ENCODE data around the gene IGF1R.
"Not testable (repeated sequence)": the region's sequence is repeated elsewhere in the genome, so short reads cannot be mapped to it uniquely, and the experiment has no call there.

IGF1R gene

DNA sequence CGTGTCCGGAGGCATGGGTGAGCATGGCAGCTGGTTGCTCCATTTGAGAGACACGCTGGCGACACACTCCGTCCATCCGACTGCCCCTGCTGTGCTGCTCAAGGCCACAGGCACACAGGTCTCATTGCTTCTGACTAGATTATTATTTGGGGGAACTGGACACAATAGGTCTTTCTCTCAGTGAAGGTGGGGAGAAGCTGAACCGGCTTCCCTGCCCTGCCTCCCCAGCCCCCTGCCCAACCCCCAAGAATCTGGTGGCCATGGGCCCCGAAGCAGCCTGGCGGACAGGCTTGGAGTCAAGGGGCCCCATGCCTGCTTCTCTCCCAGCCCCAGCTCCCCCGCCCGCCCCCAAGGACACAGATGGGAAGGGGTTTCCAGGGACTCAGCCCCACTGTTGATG, 309.7 kb downstream of the IGF1R start:
- Histone ChIP-seq H3K9ac (no peak overlapping the region), H3K4me2 (peak overlapping the region in 2 of 11 experiments; percentile 60 to 77; a peak in 1 of 22 replicates), H3K9me3 (replicated peaks in 1 of 11) (peaks cover 33 to 43% (median 41%) of the 10 kb centered on the region in 11 experiments), H3K4me1 (peaks cover 32 to 49% (median 47%) of the 10 kb centered on the region in 10 experiments), H3K27me3 (no peaks in the 10 kb centered on the region), H4K20me1 (peaks cover 12 to 44% (median 35%) of the 10 kb centered on the region in 11 experiments; a peak in 18 of 22 replicates), H3K4me3 (no peak overlapping the region), H3K27ac (peak overlapping the region in 2 of 11 experiments; percentile 10 to 75; a peak in 2 of 22 replicates), H3K36me3 (peaks cover 94 to 100% (median 99%) of the 10 kb centered on the region in 11 experiments)
- no peak for TF ChIP-seq Cebpa-rat (IDR thresholded peaks at IDR 0.05)

DNA sequence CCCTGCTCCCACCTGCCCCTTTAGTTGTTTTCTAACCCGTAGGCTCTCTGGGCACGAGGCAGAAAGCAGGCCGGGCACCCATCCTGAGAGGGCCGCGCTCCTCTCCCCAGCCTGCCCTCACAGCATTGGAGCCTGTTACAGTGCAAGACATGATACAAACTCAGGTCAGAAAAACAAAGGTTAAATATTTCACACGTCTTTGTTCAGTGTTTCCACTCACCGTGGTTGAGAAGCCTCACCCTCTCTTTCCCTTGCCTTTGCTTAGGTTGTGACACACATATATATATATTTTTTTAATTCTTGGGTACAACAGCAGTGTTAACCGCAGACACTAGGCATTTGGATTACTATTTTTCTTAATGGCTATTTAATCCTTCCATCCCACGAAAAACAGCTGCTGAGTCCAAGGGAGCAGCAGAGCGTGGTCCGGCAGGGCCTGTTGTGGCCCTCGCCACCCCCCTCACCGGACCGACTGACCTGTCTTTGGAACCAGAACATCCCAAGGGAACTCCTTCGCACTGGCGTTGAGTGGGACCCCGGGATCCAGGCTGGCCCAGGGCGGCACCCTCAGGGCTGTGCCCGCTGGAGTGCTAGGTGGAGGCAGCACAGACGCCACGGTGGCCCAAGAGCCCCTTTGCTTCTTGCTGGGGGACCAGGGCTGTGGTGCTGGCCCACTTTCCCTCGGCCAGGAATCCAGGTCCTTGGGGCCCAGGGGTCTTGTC, 310.7 kb downstream of the IGF1R start:
- no peak overlapping the region for H3K27ac ChIP-seq
- H3K9ac ChIP-seq = no peak overlapping the region
- H3K9me3 ChIP-seq (replicated peaks in 1 of 11) = peaks cover 33 to 43% (median 41%) of the 10 kb centered on the region in 11 experiments
- peaks cover 8 to 34% (median 26%) of the 10 kb centered on the region in 11 experiments; a peak in 17 of 22 replicates for H4K20me1 ChIP-seq
- TF ChIP-seq Cebpa-rat (IDR thresholded peaks at IDR 0.05) = no peak
- H3K4me1 ChIP-seq = peaks cover 31 to 39% (median 38%) of the 10 kb centered on the region in 10 experiments
- H3K4me3 ChIP-seq = no peak overlapping the region
- H3K36me3 ChIP-seq = peaks cover 92 to 100% (median 97%) of the 10 kb centered on the region in 11 experiments
- H3K27me3 ChIP-seq = no peaks in the 10 kb centered on the region
- H3K4me2 ChIP-seq = no peak overlapping the region

DNA sequence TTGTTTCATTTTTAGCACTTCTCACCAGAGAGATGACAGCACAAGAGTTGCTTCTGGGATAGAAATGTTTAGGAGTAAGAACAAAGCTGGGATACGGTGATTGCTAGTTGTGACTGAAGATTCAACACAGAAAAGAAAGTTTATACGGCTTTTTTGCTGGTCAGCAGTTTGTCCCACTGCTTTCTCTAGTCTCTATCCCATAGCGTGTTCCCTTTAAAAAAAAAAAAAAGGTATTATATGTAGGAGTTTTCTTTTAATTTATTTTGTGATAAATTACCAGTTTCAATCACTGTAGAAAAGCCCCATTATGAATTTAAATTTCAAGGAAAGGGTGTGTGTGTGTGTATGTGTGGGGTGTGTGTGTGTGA, 311.3 kb downstream of the IGF1R start:
- Histone ChIP-seq H3K4me1 (peaks cover 26 to 37% (median 33%) of the 10 kb centered on the region in 10 experiments), H3K27me3 (no peaks in the 10 kb centered on the region)

DNA sequence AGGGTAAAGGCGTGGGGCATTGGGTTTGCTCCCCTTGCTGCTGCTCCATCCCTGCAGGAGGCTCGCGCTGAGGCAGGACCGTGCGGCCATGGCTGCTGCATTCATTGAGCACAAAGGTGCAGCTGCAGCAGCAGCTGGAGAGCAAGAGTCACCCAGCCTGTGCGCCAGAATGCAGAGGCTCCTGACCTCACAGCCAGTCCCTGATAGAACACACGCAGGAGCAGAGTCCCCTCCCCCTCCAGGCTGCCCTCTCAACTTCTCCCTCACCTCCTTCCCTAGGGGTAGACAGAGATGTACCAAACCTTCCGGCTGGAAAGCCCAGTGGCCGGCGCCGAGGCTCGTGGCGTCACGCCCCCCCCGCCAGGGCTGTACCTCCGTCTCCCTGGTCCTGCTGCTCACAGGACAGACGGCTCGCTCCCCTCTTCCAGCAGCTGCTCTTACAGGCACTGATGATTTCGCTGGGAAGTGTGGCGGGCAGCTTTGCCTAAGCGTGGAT, 312.3 kb downstream of the IGF1R start:
- TF ChIP-seq Cebpa-rat (IDR thresholded peaks at IDR 0.05) = no peak
- Histone ChIP-seq H3K9me3 (replicated peaks in 1 of 11) (peaks cover 33 to 43% (median 41%) of the 10 kb centered on the region in 11 experiments), H3K4me2 (no peak overlapping the region), H3K27me3 (no peaks in the 10 kb centered on the region), H3K27ac (no peak overlapping the region), H3K36me3 (peaks cover 77 to 85% (median 82%) of the 10 kb centered on the region in 11 experiments), H3K9ac (no peak overlapping the region), H3K4me3 (peak overlapping the region in 3 of 10 experiments; percentile 10 to 13 (median 12); a peak in 1 of 20 replicates), H3K4me1 (peaks cover 18 to 32% (median 23%) of the 10 kb centered on the region in 10 experiments), H4K20me1 (peaks cover 4 to 21% (median 18%) of the 10 kb centered on the region in 11 experiments; a peak in 15 of 22 replicates)

More for the DNA sequence above, 311.3 kb downstream of the IGF1R start:
- no peak overlapping the region for H3K4me2 ChIP-seq
- no peak overlapping the region for H3K27ac ChIP-seq
- H3K9ac ChIP-seq = no peak overlapping the region
- peaks cover 87 to 95% (median 91%) of the 10 kb centered on the region in 11 experiments for H3K36me3 ChIP-seq
- no peak for TF ChIP-seq Cebpa-rat (IDR thresholded peaks at IDR 0.05)
- H4K20me1 ChIP-seq = peaks cover 6 to 29% (median 21%) of the 10 kb centered on the region in 11 experiments; a peak in 17 of 22 replicates
- H3K4me3 ChIP-seq = no peak overlapping the region
- peaks cover 33 to 43% (median 41%) of the 10 kb centered on the region in 11 experiments for H3K9me3 ChIP-seq (replicated peaks in 1 of 11)

DNA sequence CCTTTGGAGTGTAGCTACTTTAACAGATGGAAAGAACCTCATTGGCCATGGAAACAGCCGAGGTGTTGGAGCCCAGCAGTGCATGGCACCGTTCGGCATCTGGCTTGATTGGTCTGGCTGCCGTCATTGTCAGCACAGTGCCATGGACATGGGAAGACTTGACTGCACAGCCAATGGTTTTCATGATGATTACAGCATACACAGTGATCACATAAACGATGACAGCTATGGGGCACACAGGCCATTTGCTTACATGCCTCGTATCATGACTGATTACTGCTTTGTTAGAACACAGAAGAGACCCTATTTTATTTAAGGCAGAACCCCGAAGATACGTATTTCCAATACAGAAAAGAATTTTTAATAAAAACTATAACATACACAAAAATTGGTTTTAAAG, 315.1 kb downstream of the IGF1R start:
- H3K4me2 ChIP-seq = no peak overlapping the region
- no peak for TF ChIP-seq Cebpa-rat (IDR thresholded peaks at IDR 0.05)
- H3K27ac ChIP-seq = no peak overlapping the region
- no peak overlapping the region for H3K9ac ChIP-seq
- peaks cover 33 to 43% (median 41%) of the 10 kb centered on the region in 11 experiments for H3K9me3 ChIP-seq (replicated peaks in 1 of 11)
- peaks cover 0 to 10% (median 0%) of the 10 kb centered on the region in 10 experiments; a peak in 4 of 20 replicates for H3K4me1 ChIP-seq
- H4K20me1 ChIP-seq = peaks cover 0 to 4% (median 0%) of the 10 kb centered on the region in 11 experiments; a peak in 1 of 22 replicates
- no peak overlapping the region for H3K4me3 ChIP-seq
- no peaks in the 10 kb centered on the region for H3K27me3 ChIP-seq
- H3K36me3 ChIP-seq = peaks cover 50 to 57% (median 54%) of the 10 kb centered on the region in 11 experiments

DNA sequence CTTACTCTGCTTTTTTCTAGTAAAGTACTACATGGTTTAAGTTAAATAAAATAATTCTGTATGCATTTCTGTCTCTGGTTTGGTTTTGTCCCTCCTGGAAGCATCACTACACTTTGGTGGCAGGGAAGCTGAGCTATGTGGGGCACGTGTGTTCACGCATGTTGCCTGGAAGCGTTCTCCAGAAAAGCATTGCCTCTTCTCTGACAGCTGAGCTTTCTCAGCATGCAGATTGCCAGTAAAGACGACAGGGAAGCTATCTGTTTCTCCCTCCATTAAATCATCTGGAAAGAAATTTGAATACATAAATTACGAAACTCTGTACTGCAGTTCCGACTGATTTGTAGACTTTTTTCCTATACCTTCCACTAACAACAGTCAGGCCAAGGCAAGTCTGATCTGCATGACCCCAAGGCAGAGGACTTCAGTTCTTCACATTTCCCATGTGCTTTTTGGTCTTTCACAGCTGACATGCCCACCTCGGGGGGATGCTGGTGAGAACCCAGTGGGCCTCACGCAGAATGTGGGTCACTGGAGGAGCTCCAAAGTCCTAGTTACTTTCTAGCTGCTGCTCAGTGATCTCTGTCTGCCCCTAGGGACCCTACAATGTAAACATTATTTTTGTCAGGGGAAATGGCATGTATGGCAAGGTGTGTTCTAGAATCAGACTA, 316.3 kb downstream of the IGF1R start:
- no peak for TF ChIP-seq Cebpa-rat (IDR thresholded peaks at IDR 0.05)
- peaks cover 0 to 4% (median 0%) of the 10 kb centered on the region in 11 experiments; a peak in 1 of 22 replicates for H4K20me1 ChIP-seq
- H3K27ac ChIP-seq = no peak overlapping the region
- H3K36me3 ChIP-seq = peaks cover 38 to 45% (median 43%) of the 10 kb centered on the region in 11 experiments
- H3K27me3 ChIP-seq = no peaks in the 10 kb centered on the region
- no peak overlapping the region for H3K4me3 ChIP-seq
- H3K9me3 ChIP-seq (replicated peaks in 1 of 11) = peaks cover 29 to 33% (median 31%) of the 10 kb centered on the region in 11 experiments
- no peak overlapping the region; a peak in 1 of 22 replicates for H3K4me2 ChIP-seq
- peaks cover 0 to 10% (median 0%) of the 10 kb centered on the region in 10 experiments; a peak in 4 of 20 replicates for H3K4me1 ChIP-seq
- H3K9ac ChIP-seq = no peak overlapping the region

DNA sequence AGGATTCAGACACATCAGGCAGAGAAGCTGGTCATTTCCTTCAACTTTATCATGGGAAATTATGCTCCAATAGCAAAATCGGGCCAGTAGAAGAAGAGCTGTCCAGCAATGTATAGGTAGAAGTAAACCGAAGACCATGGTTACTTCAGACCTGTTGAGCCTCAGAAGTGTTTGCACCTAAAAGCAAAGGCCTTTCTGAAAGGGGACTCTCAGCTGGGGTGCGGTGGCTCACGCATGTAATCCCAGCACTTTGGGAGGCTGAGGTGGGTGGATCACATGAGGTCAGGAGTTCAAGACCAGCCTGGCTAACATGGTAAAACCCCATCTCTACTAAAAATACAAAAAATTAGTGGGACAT, 316.8 kb downstream of the IGF1R start:
- H3K27ac ChIP-seq, H3K27me3 ChIP-seq, H3K4me1 ChIP-seq, H4K20me1 ChIP-seq, H3K4me3 ChIP-seq, H3K4me2 ChIP-seq, H3K9ac ChIP-seq: not testable (repeated sequence)
- Histone ChIP-seq H3K36me3 (peaks cover 33 to 40% (median 38%) of the 10 kb centered on the region in 11 experiments), H3K9me3 (replicated peaks in 1 of 11) (peaks cover 24 to 27% (median 27%) of the 10 kb centered on the region in 11 experiments)

DNA sequence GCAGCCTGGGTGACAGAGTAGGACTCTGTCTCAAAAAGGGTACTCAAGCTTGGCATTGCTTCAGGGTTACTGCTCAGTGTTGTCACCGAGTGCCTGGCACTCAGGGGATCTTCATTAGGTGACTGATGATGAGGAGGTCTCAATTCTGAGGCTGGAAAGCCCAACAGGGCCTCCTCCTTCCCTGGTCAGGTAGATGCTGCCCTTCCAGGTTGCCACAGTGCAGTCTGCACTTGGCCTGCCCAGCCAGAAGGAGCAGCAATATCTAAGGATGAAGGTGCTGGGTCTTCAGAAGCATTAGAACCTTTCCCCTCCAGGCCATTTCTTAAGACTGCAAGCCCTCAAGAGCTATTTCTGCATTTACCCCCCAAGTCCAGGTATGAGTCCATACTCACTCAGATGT, 317.3 kb downstream of the IGF1R start:
- no peak for TF ChIP-seq Cebpa-rat (IDR thresholded peaks at IDR 0.05)
- Histone ChIP-seq H3K27ac (no peak overlapping the region), H3K9me3 (replicated peaks in 1 of 11) (peaks cover 20 to 23% (median 22%) of the 10 kb centered on the region in 11 experiments), H3K9ac (no peak overlapping the region), H3K4me2 (no peak overlapping the region), H3K4me1 (peaks cover 0 to 10% (median 0%) of the 10 kb centered on the region in 10 experiments; a peak in 4 of 20 replicates), H3K36me3 (peaks cover 28 to 35% (median 33%) of the 10 kb centered on the region in 11 experiments), H3K27me3 (no peaks in the 10 kb centered on the region), H4K20me1 (peaks cover 0 to 4% (median 0%) of the 10 kb centered on the region in 11 experiments; a peak in 1 of 22 replicates), H3K4me3 (no peak overlapping the region)

Data from BLaER1 treated with 17β-estradiol and CSF1 and Interleukin-3, amounts not matched to agents 10 nM and 100 nM (cell line).